Measurements from ENCODE around the gene RAP1A.

RAP1A gene

GRCh38 chr1:111596499-111596898 lies 23.1 kb upstream of the RAP1A start:
- H3K4me3 ChIP-seq (ENCODE audit: control insufficient read depth, low read depth, low read length) = no peak overlapping the region
- DNase-seq (ENCODE audit: low read depth) = no peak
- TF ChIP-seq CTCF (IDR thresholded peaks at IDR 0.05; ENCODE audit: control insufficient read depth, insufficient read depth, low read depth, low read length, missing control alignments) = no peak

GRCh38 chr1:111597426-111597825 lies 22.2 kb upstream of the RAP1A start:
- DNase-seq (ENCODE audit: low read depth) = no peak
- TF ChIP-seq CTCF (IDR thresholded peaks at IDR 0.05; ENCODE audit: control insufficient read depth, insufficient read depth, low read depth, low read length, missing control alignments) = no peak
- H3K4me3 ChIP-seq (ENCODE audit: control insufficient read depth, low read depth, low read length) = no peak overlapping the region

- DNase-seq (ENCODE audit: low read depth) = no peak
- TF ChIP-seq CTCF (IDR thresholded peaks at IDR 0.05; ENCODE audit: control insufficient read depth, insufficient read depth, low read depth, low read length, missing control alignments) = no peak
Measured at GRCh38 chr1:111598544-111598943, 21.0 kb upstream of the RAP1A start.

GRCh38 chr1:111599781-111600693 lies 19.6 kb upstream of the RAP1A start:
- no peak for TF ChIP-seq CTCF (IDR thresholded peaks at IDR 0.05; ENCODE audit: control insufficient read depth, insufficient read depth, low read depth, low read length, missing control alignments)
- DNase-seq (ENCODE audit: low read depth) = no peak
- H3K4me3 ChIP-seq (ENCODE audit: control insufficient read depth, low read depth, low read length) = no peak overlapping the region

More at GRCh38 chr1:111598544-111598943, 21.0 kb upstream of the RAP1A start:
- no peak overlapping the region for H3K4me3 ChIP-seq (ENCODE audit: control insufficient read depth, low read depth, low read length)

- H3K4me3 ChIP-seq (ENCODE audit: control insufficient read depth, low read depth, low read length) = no peak overlapping the region
- no peak for DNase-seq (ENCODE audit: low read depth)
- no peak for TF ChIP-seq CTCF (IDR thresholded peaks at IDR 0.05; ENCODE audit: control insufficient read depth, insufficient read depth, low read depth, low read length, missing control alignments)
Measured at GRCh38 chr1:111600886-111601386, 18.7 kb upstream of the RAP1A start.

- DNase-seq (ENCODE audit: low read depth) = no peak
- no peak overlapping the region for H3K4me3 ChIP-seq (ENCODE audit: control insufficient read depth, low read depth, low read length)
- TF ChIP-seq CTCF (IDR thresholded peaks at IDR 0.05; ENCODE audit: control insufficient read depth, insufficient read depth, low read depth, low read length, missing control alignments) = no peak
Measured at GRCh38 chr1:111602302-111602701, 17.3 kb upstream of the RAP1A start.
